Gastrocnemius medialis (tissue), 4 donors: ENCODE data around the gene CAND2.

Experiments used
- CTCF ChIP-seq, 5 experiments: fragments of 450-650 bp in 3 of 5; fragments of 200-600 bp in 2 of 5; sonication (generic) in 2 of 5; IDR thresholded peaks in 4 of 5; conservative IDR thresholded peaks in 1 of 5; 1 replicate in 4 of 5; 2 replicates in 1 of 5; pipeline ENCODE4 v1.5.1; 2016 to 2019; ENCODE audit warnings: antibody characterized with exemption in 5 of 5, mild to moderate bottlenecking in 3 of 5, moderate library complexity in 3 of 5
- POLR2A ChIP-seq, 2 donors: fragments of 450-650 bp; IDR thresholded peaks; one replicate each; pipeline ENCODE4 v1.6.1; 2017; ENCODE audit warnings: antibody characterized with exemption in 2 of 2, mild to moderate bottlenecking in 2 of 2, moderate library complexity in 2 of 2

- TF ChIP-seq CTCF (IDR thresholded peaks at IDR 0.05 in 4 of 5, conservative IDR thresholded peaks at IDR 0.05 in 1 of 5) (no peak), POLR2A (IDR thresholded peaks at IDR 0.05) (no peak)
Observed at GRCh38 chr3:12775226-12775625, 21.3 kb upstream of the CAND2 start.
